ENCODE results near the gene LTA4H.

The LTA4H gene

GRCh38 chr12:95953000-95953399 lies 82.4 kb downstream of the LTA4H start:
- DNase-seq: no peak

- no peak for DNase-seq
Measured at GRCh38 chr12:95951515-95951914, 83.9 kb downstream of the LTA4H start.

Data from activated CD4-positive, CD25-positive, alpha-beta regulatory T cell treated with anti-CD3 and anti-CD28 coated beads, Interleukin-2, amount 50 U/mL, for 72 hours (primary cell).